Tibial artery (tissue), 4 donors: ENCODE results near the gene CNIH4.

Source experiments
- DNase-seq, 2 donors: peaks; one replicate each; pipeline ENCODE4 v3.0.0-alpha.2; 2019
- H3K27ac ChIP-seq, 2 donors: fragments of 200-600 bp; sonication (generic) in 1 of 2; 1 replicate in 1 of 2; 2 replicates in 1 of 2; pipeline ENCODE4 v1.5.1; 2018 to 2019; ENCODE audit warnings: mild to moderate bottlenecking in 1 of 2
- H3K27me3 ChIP-seq, 2 donors: fragments of 200-600 bp; sonication (generic) in 1 of 2; one replicate each; pipeline versions ENCODE4 v1.5.1 to v1.6.0; 2016 to 2019
- H3K36me3 ChIP-seq, 3 donors: fragments of 200-600 bp; sonication (generic) in 2 of 3; one replicate each; pipeline ENCODE4 v1.5.1; 2016 to 2019; ENCODE audit warnings: mild to moderate bottlenecking in 2 of 3
- H3K4me1 ChIP-seq, 4 donors: fragments of 200-600 bp; sonication (generic) in 2 of 4; 1 replicate in 3 of 4; 2 replicates in 1 of 4; pipeline ENCODE4 v1.5.1; 2016 to 2019
- H3K4me3 ChIP-seq, 2 donors: fragments of 200-600 bp; sonication (generic) in 1 of 2; 1 replicate in 1 of 2; 2 replicates in 1 of 2; pipeline ENCODE4 v1.5.1; 2018 to 2019; ENCODE audit warnings: mild to moderate bottlenecking in 2 of 2
- H3K9me3 ChIP-seq, 3 donors: fragments of 200-600 bp; sonication (generic) in 1 of 3; one replicate each; pipeline ENCODE4 v1.5.1; 2016 to 2019
- CTCF ChIP-seq, 2 experiments: fragments of 200-600 bp in 1 of 2; fragments of 450-650 bp in 1 of 2; IDR thresholded peaks; one replicate each; pipeline ENCODE4 v1.5.1; 2017 to 2019; ENCODE audit warnings: antibody characterized with exemption in 2 of 2, mild to moderate bottlenecking in 1 of 2, moderate library complexity in 1 of 2
- intact Hi-C: fragments of 100-400 bp; cut with DNase I; formaldehyde crosslinking; loops from one replicate; pipeline ENCODE4 v1.15.0; 2023; ENCODE audit warnings: low total_unique reads

The CNIH4 gene

GRCh38 chr1:224377676-224378006 lies 21.0 kb downstream of the CNIH4 start:
- Histone ChIP-seq H3K27ac (no peak overlapping the region), H3K4me1 (peaks cover 0 to 22% (median 2%) of the 10 kb centered on the region in 4 donors), H3K9me3 (no peaks in the 10 kb centered on the region), H3K36me3 (peaks cover 37 to 72% (median 55%) of the 10 kb centered on the region in 3 donors), H3K27me3 (no peaks in the 10 kb centered on the region), H3K4me3 (no peak overlapping the region)
- intact Hi-C loops, result no loop called here
- no peak for TF ChIP-seq CTCF (IDR thresholded peaks at IDR 0.05)
- no peak for DNase-seq

- TF ChIP-seq CTCF (IDR thresholded peaks at IDR 0.05), result no peak
- Histone ChIP-seq H3K4me1 (peaks cover 0 to 22% (median 2%) of the 10 kb centered on the region in 4 donors), H3K27me3 (no peaks in the 10 kb centered on the region), H3K36me3 (peaks cover 29 to 58% (median 45%) of the 10 kb centered on the region in 3 donors), H3K4me3 (no peak overlapping the region), H3K9me3 (no peaks in the 10 kb centered on the region), H3K27ac (no peak overlapping the region)
- intact Hi-C loops, result no loop called here
- DNase-seq, result no peak
These were observed 22.4 kb downstream of the CNIH4 start for GRCh38 chr1:224378855-224379631.

GRCh38 chr1:224380003-224380402 lies 23.3 kb downstream of the CNIH4 start:
- peaks cover 0 to 22% (median 2%) of the 10 kb centered on the region in 4 donors for H3K4me1 ChIP-seq
- H3K27ac ChIP-seq, result no peak overlapping the region
- DNase-seq, result no peak
- no peaks in the 10 kb centered on the region for H3K27me3 ChIP-seq
- intact Hi-C loops, result no loop called here
- H3K36me3 ChIP-seq, result peaks cover 24 to 48% (median 44%) of the 10 kb centered on the region in 3 donors
- no peaks in the 10 kb centered on the region for H3K9me3 ChIP-seq
- no peak for TF ChIP-seq CTCF (IDR thresholded peaks at IDR 0.05)
- no peak overlapping the region for H3K4me3 ChIP-seq

- TF ChIP-seq CTCF (IDR thresholded peaks at IDR 0.05), result no peak
These were observed 25.3 kb downstream of the CNIH4 start for GRCh38 chr1:224381880-224382548.

GRCh38 chr1:224383218-224383617 lies 26.5 kb downstream of the CNIH4 start:
- no peak for DNase-seq
- H3K36me3 ChIP-seq, result peaks cover 9 to 29% (median 27%) of the 10 kb centered on the region in 3 donors
- no peak overlapping the region for H3K27ac ChIP-seq
- intact Hi-C loops, result no loop called here
- H3K27me3 ChIP-seq, result no peaks in the 10 kb centered on the region
- no peak overlapping the region for H3K4me3 ChIP-seq
- no peak for TF ChIP-seq CTCF (IDR thresholded peaks at IDR 0.05)
- peaks cover 0 to 12% (median 0%) of the 10 kb centered on the region in 4 donors for H3K4me1 ChIP-seq
- no peaks in the 10 kb centered on the region for H3K9me3 ChIP-seq

More at GRCh38 chr1:224381880-224382548, 25.3 kb downstream of the CNIH4 start:
- no peak overlapping the region for H3K27ac ChIP-seq
- intact Hi-C loops, result no loop called here
- peaks cover 0 to 21% (median under 1%) of the 10 kb centered on the region in 4 donors for H3K4me1 ChIP-seq
- peaks cover 10 to 38% (median 30%) of the 10 kb centered on the region in 3 donors for H3K36me3 ChIP-seq
- DNase-seq, result no peak
- H3K4me3 ChIP-seq, result no peak overlapping the region
- no peaks in the 10 kb centered on the region for H3K27me3 ChIP-seq
- no peaks in the 10 kb centered on the region for H3K9me3 ChIP-seq
